GM12875 (cell line): Measurements from ENCODE around the gene RNF13.
"Not testable (repeated sequence)": the region's sequence is repeated elsewhere in the genome, so short reads cannot be mapped to it uniquely, and the experiment has no call there.

Experiments
- H3K4me3 ChIP-seq: one replicate; pipeline ENCODE4 v1.5.1; 2011; ENCODE audit warnings: low read depth, low read length, control low read depth
- TF ChIP-seq, protein P1 (sequence below): IDR thresholded peaks from 2 replicates; pipeline ENCODE4 v1.5.1; 2011; ENCODE audit warnings: low read depth, mild to moderate bottlenecking, control low read depth, inconsistent platforms, low read length, moderate library complexity, borderline replicate concordance; ENCODE audit not compliant: insufficient read depth

Gene RNF13

GRCh38 chr3:149933008-149933407 lies 120.0 kb downstream of the RNF13 start:
- no peak overlapping the region for H3K4me3 ChIP-seq
- TF ChIP-seq, protein P1, sequence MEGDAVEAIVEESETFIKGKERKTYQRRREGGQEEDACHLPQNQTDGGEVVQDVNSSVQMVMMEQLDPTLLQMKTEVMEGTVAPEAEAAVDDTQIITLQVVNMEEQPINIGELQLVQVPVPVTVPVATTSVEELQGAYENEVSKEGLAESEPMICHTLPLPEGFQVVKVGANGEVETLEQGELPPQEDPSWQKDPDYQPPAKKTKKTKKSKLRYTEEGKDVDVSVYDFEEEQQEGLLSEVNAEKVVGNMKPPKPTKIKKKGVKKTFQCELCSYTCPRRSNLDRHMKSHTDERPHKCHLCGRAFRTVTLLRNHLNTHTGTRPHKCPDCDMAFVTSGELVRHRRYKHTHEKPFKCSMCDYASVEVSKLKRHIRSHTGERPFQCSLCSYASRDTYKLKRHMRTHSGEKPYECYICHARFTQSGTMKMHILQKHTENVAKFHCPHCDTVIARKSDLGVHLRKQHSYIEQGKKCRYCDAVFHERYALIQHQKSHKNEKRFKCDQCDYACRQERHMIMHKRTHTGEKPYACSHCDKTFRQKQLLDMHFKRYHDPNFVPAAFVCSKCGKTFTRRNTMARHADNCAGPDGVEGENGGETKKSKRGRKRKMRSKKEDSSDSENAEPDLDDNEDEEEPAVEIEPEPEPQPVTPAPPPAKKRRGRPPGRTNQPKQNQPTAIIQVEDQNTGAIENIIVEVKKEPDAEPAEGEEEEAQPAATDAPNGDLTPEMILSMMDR, result no peak

DNA sequence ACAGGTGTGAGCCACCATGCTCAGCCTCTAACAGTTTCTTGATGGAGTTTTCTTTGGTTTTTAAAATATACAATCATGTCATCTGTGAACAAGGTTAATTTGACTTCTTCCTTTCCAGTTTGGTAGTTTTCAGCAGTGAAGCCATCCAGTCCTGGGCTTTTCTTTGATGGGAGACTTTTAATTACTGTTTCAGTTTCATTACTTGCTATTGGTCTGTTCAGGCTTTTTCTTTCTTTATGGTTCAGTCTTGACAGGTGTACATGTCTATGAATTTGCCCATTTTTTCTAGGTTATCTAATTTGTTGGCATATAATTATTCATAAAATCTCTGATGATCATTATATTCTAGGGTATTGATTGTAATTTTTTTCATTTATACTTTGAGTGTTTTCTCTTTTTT lies 120.8 kb downstream of the RNF13 start:
- no peak overlapping the region for H3K4me3 ChIP-seq
- TF ChIP-seq, protein P1, result no peak

- no peak overlapping the region for H3K4me3 ChIP-seq
- TF ChIP-seq, protein P1, result no peak
These were observed 121.5 kb downstream of the RNF13 start for GRCh38 chr3:149934524-149934923.

- no peak overlapping the region for H3K4me3 ChIP-seq
These were observed 123.8 kb downstream of the RNF13 start for GRCh38 chr3:149936812-149937230.

GRCh38 chr3:149938392-149939055 lies 125.5 kb downstream of the RNF13 start:
- not testable (repeated sequence) for H3K4me3 ChIP-seq

More at GRCh38 chr3:149936812-149937230, 123.8 kb downstream of the RNF13 start:
- TF ChIP-seq, protein P1, result peak; percentile 78

GRCh38 chr3:149941186-149941585 lies 128.2 kb downstream of the RNF13 start:
- H3K4me3 ChIP-seq, result no peak overlapping the region
- TF ChIP-seq, protein P1, result no peak

- H3K4me3 ChIP-seq, result no peak overlapping the region
- TF ChIP-seq, protein P1, result no peak
These were observed 128.9 kb downstream of the RNF13 start for GRCh38 chr3:149941946-149942345.

DNA sequence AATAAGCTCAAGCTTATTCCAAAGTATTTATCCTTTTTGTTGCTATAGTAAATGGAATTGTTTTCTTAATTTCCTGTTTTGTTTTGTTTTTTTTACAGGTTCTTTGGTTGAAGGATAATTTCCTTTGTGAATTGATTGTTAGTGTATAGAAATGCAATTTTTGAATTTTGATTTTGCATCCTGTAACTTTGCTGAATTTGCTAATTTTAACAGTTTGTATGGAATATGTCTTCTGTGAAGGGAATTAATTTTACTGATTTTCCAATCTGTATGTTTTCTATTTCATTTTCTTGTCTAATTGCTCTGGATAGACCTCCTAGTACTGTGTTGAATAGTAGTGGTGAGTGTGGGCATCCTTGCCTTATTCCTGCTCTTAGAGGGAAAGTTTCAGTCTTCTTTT lies 129.4 kb downstream of the RNF13 start:
- H3K4me3 ChIP-seq, result no peak overlapping the region
- TF ChIP-seq, protein P1, result no peak

GRCh38 chr3:149943966-149944365 lies 131.0 kb downstream of the RNF13 start:
- H3K4me3 ChIP-seq, result not testable (repeated sequence)
